Neural progenitor cell (in vitro differentiated cells): ENCODE results near the gene SCUBE3. TPM values are rescaled to one million over a fixed set of nuclear protein-coding genes. Genes with fewer than 3 reads are reported as not detected.
A peak's percentile ranks its signal among the peaks of the same experiment; 100 is the strongest.

ENCODE experiments used
- DNase-seq: peaks from one replicate; pipeline ENCODE4 v3.0.0-alpha.2; 2016; ENCODE audit warnings: low spot score
- H2AFZ ChIP-seq: fragments of 200-600 bp; sonication (generic); replicated peaks from 2 replicates; pipeline ENCODE4 v1.6.1; 2016; ENCODE audit warnings: antibody characterized with exemption
- H3F3A ChIP-seq: fragments of 200-600 bp; sonication (generic); 2 replicates; pipeline ENCODE4 v1.6.1; 2016; ENCODE audit warnings: antibody characterized with exemption, low read depth
- H3K27ac ChIP-seq: fragments of 200-600 bp; sonication (generic); 2 replicates; pipeline ENCODE4 v1.5.1; 2016; ENCODE audit warnings: mild to moderate bottlenecking
- H3K27me3 ChIP-seq: fragments of 200-600 bp; sonication (generic); 2 replicates; pipeline ENCODE4 v1.6.1; 2016; ENCODE audit warnings: mild to moderate bottlenecking, moderate library complexity
- H3K36me3 ChIP-seq: fragments of 200-600 bp; sonication (generic); 2 replicates; pipeline ENCODE4 v1.5.1; 2016
- H3K4me1 ChIP-seq: fragments of 200-600 bp; sonication (generic); 2 replicates; pipeline ENCODE4 v1.6.1; 2016; ENCODE audit warnings: mixed run types
- H3K4me2 ChIP-seq: fragments of 200-600 bp; sonication (generic); 2 replicates; pipeline ENCODE4 v1.6.1; 2016
- H3K4me3 ChIP-seq: fragments of 200-600 bp; sonication (generic); 2 replicates; pipeline ENCODE4 v1.5.1; 2016
- H3K79me2 ChIP-seq: fragments of 200-600 bp; sonication (generic); 2 replicates; pipeline ENCODE4 v1.6.1; 2016; ENCODE audit warnings: low read depth
- H3K9ac ChIP-seq: fragments of 200-600 bp; sonication (generic); 2 replicates; pipeline ENCODE4 v1.6.1; 2016
- H3K9me3 ChIP-seq: fragments of 200-600 bp; sonication (generic); 2 replicates; pipeline ENCODE4 v1.5.1; 2016; ENCODE audit warnings: low read depth
- H4K20me1 ChIP-seq: fragments of 200-600 bp; sonication (generic); 2 replicates; pipeline ENCODE4 v1.6.1; 2016; ENCODE audit warnings: low read depth
- H3K27ac Mint-ChIP-seq: 3 replicates; pipeline ENCODE4 v1.8.0; 2021; ENCODE audit warnings: mixed read lengths
- H3K27me3 Mint-ChIP-seq: 2 replicates; pipeline ENCODE4 v1.8.0; 2022; ENCODE audit warnings: low read depth, mild to moderate bottlenecking, inconsistent platforms, moderate library complexity, mixed read lengths; ENCODE audit not compliant: insufficient read depth
- H3K36me3 Mint-ChIP-seq: 3 replicates; pipeline ENCODE4 v1.8.0; 2021; ENCODE audit warnings: mixed read lengths
- H3K4me1 Mint-ChIP-seq: 3 replicates; pipeline ENCODE4 v1.8.0; 2021; ENCODE audit warnings: mixed read lengths
- H3K4me3 Mint-ChIP-seq: 3 replicates; pipeline ENCODE4 v1.8.0; 2021; ENCODE audit warnings: mild to moderate bottlenecking, moderate library complexity, mixed read lengths
- H3K9me3 Mint-ChIP-seq: 3 replicates; pipeline ENCODE4 v1.8.0; 2020; ENCODE audit warnings: mixed read lengths
- EZH2 ChIP-seq: fragments of 200-600 bp; sonication (generic); IDR thresholded peaks from 2 replicates; pipeline ENCODE4 v1.6.1; 2017; ENCODE audit warnings: antibody characterized with exemption, mild to moderate bottlenecking, moderate library complexity
- EZH2phosphoT487 ChIP-seq: fragments of 200-600 bp; sonication (generic); IDR thresholded peaks from 2 replicates; pipeline ENCODE4 v1.6.1; 2017; ENCODE audit warnings: antibody characterized with exemption
- total RNA-seq: library from RNA; depleted of rRNA; stranded (reverse); fragments of >200 nt; gene quantifications from 2 replicates; pipeline ENCODE4 v1.2.3, GENCODE V29; 2015; ENCODE audit warnings: low replicate concordance
- TF ChIP-seq, protein P1 (sequence below): fragments of 200-600 bp; sonication (generic); IDR thresholded peaks from 2 replicates; pipeline ENCODE4 v1.5.1; 2017; ENCODE audit warnings: antibody characterized with exemption, mild to moderate bottlenecking

SCUBE3 gene
- total RNA-seq, 1 donor from 2014 or later: 11.4 TPM

DNA sequence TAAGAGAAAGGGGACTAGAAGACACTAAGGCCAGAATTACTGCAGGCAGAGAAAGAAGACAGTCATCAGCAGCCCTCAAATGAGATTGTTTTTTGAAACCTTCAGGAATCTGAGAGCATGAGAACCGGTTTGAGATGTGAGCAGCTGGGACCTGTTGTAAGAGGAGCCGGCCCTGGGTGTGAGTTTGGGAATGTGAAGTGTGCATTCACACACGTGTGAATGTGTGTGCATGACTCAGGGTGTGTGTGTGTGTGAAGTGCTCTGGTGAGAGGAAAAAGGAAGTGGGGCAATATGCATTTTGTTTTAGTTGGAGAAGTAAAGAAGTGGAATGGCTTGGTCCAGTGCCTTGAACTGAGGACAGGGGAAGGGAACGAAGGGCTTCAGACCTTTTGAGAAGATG is 4.3 kb downstream of the SCUBE3 start:
- no peak for DNase-seq
- Histone ChIP-seq H3K9me3 (no peaks in the 10 kb centered on the region), H3K79me2 (peaks cover 67% of the 10 kb centered on the region), H3K27me3 (peaks cover 6% of the 10 kb centered on the region), H3K9ac (no peak overlapping the region), H3K36me3 (no peaks in the 10 kb centered on the region), H3F3A (peaks cover 51% of the 10 kb centered on the region), H3K27ac (peak overlapping the region; percentile 78), H3K4me2 (peak overlapping the region; percentile 91), H4K20me1 (peaks cover 72% of the 10 kb centered on the region), H3K4me3 (peak overlapping the region; percentile 44), H2AFZ (no peak overlapping the region), H3K4me1 (peaks cover 62% of the 10 kb centered on the region)
- Mint-ChIP-seq H3K4me3 (peak overlapping the region; percentile 63), H3K27ac (peak overlapping the region; percentile 29), H3K9me3 (no peaks in the 10 kb centered on the region), H3K4me1 (peaks cover 65% of the 10 kb centered on the region), H3K27me3 (peaks cover 7% of the 10 kb centered on the region), H3K36me3 (peaks cover 2% of the 10 kb centered on the region)
- TF ChIP-seq EZH2 (no peak), EZH2phosphoT487 (no peak)
- TF ChIP-seq, protein P1, sequence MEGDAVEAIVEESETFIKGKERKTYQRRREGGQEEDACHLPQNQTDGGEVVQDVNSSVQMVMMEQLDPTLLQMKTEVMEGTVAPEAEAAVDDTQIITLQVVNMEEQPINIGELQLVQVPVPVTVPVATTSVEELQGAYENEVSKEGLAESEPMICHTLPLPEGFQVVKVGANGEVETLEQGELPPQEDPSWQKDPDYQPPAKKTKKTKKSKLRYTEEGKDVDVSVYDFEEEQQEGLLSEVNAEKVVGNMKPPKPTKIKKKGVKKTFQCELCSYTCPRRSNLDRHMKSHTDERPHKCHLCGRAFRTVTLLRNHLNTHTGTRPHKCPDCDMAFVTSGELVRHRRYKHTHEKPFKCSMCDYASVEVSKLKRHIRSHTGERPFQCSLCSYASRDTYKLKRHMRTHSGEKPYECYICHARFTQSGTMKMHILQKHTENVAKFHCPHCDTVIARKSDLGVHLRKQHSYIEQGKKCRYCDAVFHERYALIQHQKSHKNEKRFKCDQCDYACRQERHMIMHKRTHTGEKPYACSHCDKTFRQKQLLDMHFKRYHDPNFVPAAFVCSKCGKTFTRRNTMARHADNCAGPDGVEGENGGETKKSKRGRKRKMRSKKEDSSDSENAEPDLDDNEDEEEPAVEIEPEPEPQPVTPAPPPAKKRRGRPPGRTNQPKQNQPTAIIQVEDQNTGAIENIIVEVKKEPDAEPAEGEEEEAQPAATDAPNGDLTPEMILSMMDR: no peak

DNA sequence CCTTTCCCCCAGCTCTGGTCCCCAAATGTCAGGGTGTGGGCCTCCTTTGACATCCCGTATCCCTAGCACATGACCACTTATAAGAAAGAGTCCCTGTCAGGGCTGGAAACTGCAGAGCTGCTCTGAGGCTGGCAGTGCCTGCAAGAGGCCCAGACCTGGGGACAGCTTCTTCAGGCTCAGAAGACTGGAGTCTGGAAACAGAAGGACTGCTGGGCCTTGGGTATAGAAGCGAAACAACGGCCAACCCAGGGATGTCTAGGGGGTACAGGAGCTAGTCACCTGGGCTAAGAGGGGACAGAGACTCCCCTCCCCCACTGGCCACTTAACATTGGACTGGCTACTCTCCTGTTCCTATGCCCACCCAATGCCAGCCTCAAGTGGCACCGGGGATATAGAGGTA is 4.7 kb downstream of the SCUBE3 start:
- no peaks in the 10 kb centered on the region for H3K36me3 ChIP-seq
- Mint-ChIP-seq H3K27me3 (peaks cover 5% of the 10 kb centered on the region), H3K4me3 (no peak overlapping the region), H3K27ac (no peak overlapping the region), H3K36me3 (peaks cover 2% of the 10 kb centered on the region), H3K9me3 (no peaks in the 10 kb centered on the region), H3K4me1 (peaks cover 62% of the 10 kb centered on the region)
- no peak overlapping the region for H2AFZ ChIP-seq
- DNase-seq: no peak
- peak overlapping the region; percentile 78 for H3K27ac ChIP-seq
- peaks cover 47% of the 10 kb centered on the region for H3F3A ChIP-seq
- H3K4me1 ChIP-seq: peaks cover 59% of the 10 kb centered on the region
- peak overlapping the region; percentile 91 for H3K4me2 ChIP-seq
- no peak overlapping the region for H3K4me3 ChIP-seq
- H3K9ac ChIP-seq: no peak overlapping the region
- TF ChIP-seq, protein P1: no peak
- TF ChIP-seq EZH2phosphoT487 (no peak), EZH2 (no peak)
- peaks cover 3% of the 10 kb centered on the region for H3K27me3 ChIP-seq
- H4K20me1 ChIP-seq: peaks cover 72% of the 10 kb centered on the region
- H3K79me2 ChIP-seq: peaks cover 67% of the 10 kb centered on the region
- H3K9me3 ChIP-seq: no peaks in the 10 kb centered on the region

DNA sequence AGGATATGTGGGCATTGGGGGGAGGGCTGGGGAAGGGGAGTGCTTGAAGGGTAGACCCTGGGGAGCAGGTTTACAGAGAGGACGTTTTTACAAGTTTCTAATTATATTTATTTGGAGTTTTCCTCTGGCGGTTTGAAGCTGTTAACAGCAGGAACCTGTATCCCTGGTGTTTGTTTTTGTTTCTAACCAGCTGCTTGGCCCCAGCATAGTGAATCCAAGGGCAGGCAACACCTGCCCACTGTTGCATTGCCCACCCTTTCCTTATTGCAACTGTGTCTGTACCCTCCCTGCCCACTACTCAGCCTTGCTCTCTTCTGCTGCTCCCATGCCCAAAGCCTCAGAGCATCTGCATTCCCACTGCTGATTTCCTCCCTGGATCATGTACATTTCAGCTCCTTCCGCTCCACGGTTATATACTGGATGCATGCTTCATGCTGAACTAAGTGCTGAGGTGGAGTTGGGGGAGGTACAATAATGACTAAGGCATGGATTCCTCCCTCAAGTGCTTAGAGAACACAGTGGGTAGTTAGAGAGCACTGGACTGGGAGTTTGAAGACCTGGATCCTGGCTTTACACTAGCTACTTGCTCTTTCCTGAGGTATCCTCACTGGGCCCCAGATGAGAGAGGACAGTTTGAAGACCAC is 6.0 kb downstream of the SCUBE3 start:
- H3K4me2 ChIP-seq: peak overlapping the region; percentile 91
- H3K79me2 ChIP-seq: peaks cover 64% of the 10 kb centered on the region
- H3K4me1 Mint-ChIP-seq: peaks cover 61% of the 10 kb centered on the region

More for the DNA sequence above, 6.0 kb downstream of the SCUBE3 start:
- Histone ChIP-seq H3K9ac (no peak overlapping the region), H4K20me1 (peaks cover 71% of the 10 kb centered on the region), H3K4me1 (peaks cover 58% of the 10 kb centered on the region), H3F3A (peaks cover 33% of the 10 kb centered on the region), H3K36me3 (no peaks in the 10 kb centered on the region), H3K27ac (no peak overlapping the region), H3K4me3 (no peak overlapping the region), H2AFZ (no peak overlapping the region), H3K9me3 (no peaks in the 10 kb centered on the region), H3K27me3 (peaks cover 3% of the 10 kb centered on the region)
- H3K36me3 Mint-ChIP-seq: peaks cover 8% of the 10 kb centered on the region
- no peak for TF ChIP-seq EZH2
- TF ChIP-seq, protein P1: no peak
- no peak for TF ChIP-seq EZH2phosphoT487
- no peaks in the 10 kb centered on the region for H3K9me3 Mint-ChIP-seq
- no peak overlapping the region for H3K4me3 Mint-ChIP-seq
- peaks cover 5% of the 10 kb centered on the region for H3K27me3 Mint-ChIP-seq
- H3K27ac Mint-ChIP-seq: no peak overlapping the region
- DNase-seq: no peak
